HepG2 (cell line): ENCODE data around the gene RNF213. TPM values are rescaled to one million over a fixed set of nuclear protein-coding genes. Genes with fewer than 3 reads are reported as not detected.

Source experiments
- E2F2 ChIP-seq: sonication (generic); formaldehyde crosslinking; IDR thresholded peaks from 2 replicates; pipeline ENCODE4 v1.4.0; 2020; ENCODE audit warnings: missing genetic modification reagents, borderline replicate concordance
- GPN1 ChIP-seq: sonication (generic); formaldehyde crosslinking; IDR thresholded peaks from 2 replicates; pipeline ENCODE4 v1.5.1; 2020; ENCODE audit warnings: missing genetic modification reagents, borderline replicate concordance
- GTF2F1 ChIP-seq: fragments of 150-350 bp; IDR thresholded peaks from 2 replicates; pipeline ENCODE4 v1.6.1; 2014; ENCODE audit warnings: low read length
- HOXA3 ChIP-seq: sonication (generic); formaldehyde crosslinking; IDR thresholded peaks from 2 replicates; pipeline ENCODE4 v1.5.0; 2020; ENCODE audit warnings: missing genetic modification reagents
- IRF2 ChIP-seq: IDR thresholded peaks from 2 replicates; pipeline ENCODE4 v1.6.1; 2018; ENCODE audit warnings: missing genetic modification reagents, missing compliant biosample characterization
- NCOA2 ChIP-seq: sonication (generic); formaldehyde crosslinking; IDR thresholded peaks from 2 replicates; pipeline ENCODE4 v1.8.0; 2022; ENCODE audit warnings: inconsistent platforms
- RBAK ChIP-seq: sonication (generic); formaldehyde crosslinking; IDR thresholded peaks from 2 replicates; pipeline ENCODE4 v1.5.1; 2020; ENCODE audit warnings: mild to moderate bottlenecking, missing genetic modification reagents
- RBM39 ChIP-seq: fragments of 200-400 bp; formaldehyde crosslinking; IDR thresholded peaks from one replicate; pipeline ENCODE4 v1.6.1; 2018; ENCODE audit warnings: antibody characterized with exemption, mild to moderate bottlenecking, low read depth, low read length; ENCODE audit not compliant: poor library complexity, severe bottlenecking
- SKIL ChIP-seq: sonication (generic); formaldehyde crosslinking; IDR thresholded peaks from 2 replicates; pipeline ENCODE4 v1.8.0; 2022; ENCODE audit warnings: missing genetic modification reagents, mild to moderate bottlenecking, moderate library complexity, borderline replicate concordance
- TIGD3 ChIP-seq: sonication (generic); formaldehyde crosslinking; IDR thresholded peaks from 2 replicates; pipeline ENCODE4 v1.5.1; 2020; ENCODE audit warnings: mild to moderate bottlenecking, missing genetic modification reagents, borderline replicate concordance
- ZBTB46 ChIP-seq: sonication (generic); formaldehyde crosslinking; IDR thresholded peaks from 2 replicates; pipeline ENCODE4 v1.4.0; 2020; ENCODE audit warnings: mild to moderate bottlenecking, missing genetic modification reagents, borderline replicate concordance
- ZFYVE20 ChIP-seq: sonication (generic); formaldehyde crosslinking; IDR thresholded peaks from 2 replicates; pipeline ENCODE4 v1.8.0; 2023; ENCODE audit warnings: low read depth, mild to moderate bottlenecking, moderate library complexity, missing genetic modification reagents, borderline replicate concordance
- ZMAT3 ChIP-seq: sonication (generic); formaldehyde crosslinking; conservative IDR thresholded peaks from 2 replicates; pipeline ENCODE4 v1.7.0; 2021; ENCODE audit warnings: missing genetic modification reagents
- ZNF121 ChIP-seq: sonication (generic); formaldehyde crosslinking; IDR thresholded peaks from 2 replicates; pipeline ENCODE4 v1.5.0; 2020; ENCODE audit warnings: mild to moderate bottlenecking, missing genetic modification reagents
- ZNF207 ChIP-seq: fragments of 450-650 bp; IDR thresholded peaks from 2 replicates; pipeline ENCODE4 v1.6.1; 2016; ENCODE audit warnings: antibody characterized with exemption, borderline replicate concordance
- ZNF264 ChIP-seq: sonication (generic); formaldehyde crosslinking; IDR thresholded peaks from 2 replicates; pipeline ENCODE4 v1.4.0; 2020; ENCODE audit warnings: missing genetic modification reagents
- ZNF343 ChIP-seq: sonication (generic); formaldehyde crosslinking; IDR thresholded peaks from 2 replicates; pipeline ENCODE4 v1.4.0; 2020; ENCODE audit warnings: mild to moderate bottlenecking, missing genetic modification reagents
- ZNF367 ChIP-seq: sonication (generic); formaldehyde crosslinking; IDR thresholded peaks from 2 replicates; pipeline ENCODE4 v1.4.0; 2020; ENCODE audit warnings: missing genetic modification reagents, borderline replicate concordance
- ZNF546 ChIP-seq: sonication (generic); formaldehyde crosslinking; conservative IDR thresholded peaks from 2 replicates; pipeline ENCODE4 v1.8.1; 2023; ENCODE audit warnings: mild to moderate bottlenecking, missing genetic modification reagents
- ZNF556 ChIP-seq: sonication (generic); formaldehyde crosslinking; IDR thresholded peaks from 2 replicates; pipeline ENCODE4 v1.4.0; 2020; ENCODE audit warnings: mild to moderate bottlenecking, missing genetic modification reagents, borderline replicate concordance
- ZNF607 ChIP-seq: sonication (generic); formaldehyde crosslinking; IDR thresholded peaks from 2 replicates; pipeline ENCODE4 v1.5.1; 2020; ENCODE audit warnings: missing genetic modification reagents, mild to moderate bottlenecking, borderline replicate concordance
- ZNF747 ChIP-seq: sonication (generic); formaldehyde crosslinking; IDR thresholded peaks from 2 replicates; pipeline ENCODE4 v1.8.1; 2023; ENCODE audit warnings: missing genetic modification reagents, mild to moderate bottlenecking, borderline replicate concordance
- polyA plus RNA-seq, 8 experiments: library from polyadenylated mRNA; depleted of rRNA in 3 of 8; stranded (reverse) in 7 of 8; unstranded in 1 of 8; fragments of >200 nt; fragmentation: Illumina TruSeq in 4 of 8; extraction: Trizol in 4 of 8; gene quantifications; 2 replicates each; pipeline versions ENCODE4 v1.2.1 to v1.2.3, GENCODE V29; 2011 to 2016; ENCODE audit warnings: low read depth in 4 of 8, missing spikeins in 1 of 8, mixed read lengths in 1 of 8; ENCODE audit not compliant: insufficient read depth in 1 of 8
- total RNA-seq, 5 experiments: library from RNA; depleted of rRNA; stranded (reverse); fragments of >200 nt; fragmentation: Illumina TruSeq; extraction: Trizol; gene quantifications; 2 replicates each; pipeline ENCODE4 v1.2.3, GENCODE V29; 2016; ENCODE audit warnings: low read depth in 1 of 5
- TF ChIP-seq, protein P1 (sequence below), 2 experiments: fragments of 450-650 bp in 1 of 2; sonication (generic) in 1 of 2; formaldehyde crosslinking; IDR thresholded peaks; 2 replicates each; pipeline versions ENCODE4 v1.5.0 to v1.8.0; 2020 to 2022; ENCODE audit warnings: mild to moderate bottlenecking in 1 of 2, missing genetic modification reagents in 1 of 2

The RNF213 gene
- total and polyA plus RNA-seq, 2 of the 13 experiments (the other 11 are each of a cell fraction or from before 2014, with no cell fraction given): 38.6 to 38.7 TPM

GRCh38 chr17:80260069-80260535 is 550 bp upstream of the RNF213 start (continued):
- TF ChIP-seq ZNF546 (no peak; the same call in 1 of the 2 replicates), ZNF556 (CRISPR knock-in tag) (no peak), ZMAT3 (CRISPR knock-in tag) (peak; percentile 43), GPN1 (no peak), RBM39 (no peak), TIGD3 (no peak), E2F2 (CRISPR knock-in tag) (0 out of 2 replicates have a peak, but pooled peaks have one; percentile 31), HOXA3 (CRISPR knock-in tag) (peak; percentile 56; the same call in 1 of the 2 replicates), ZNF343 (CRISPR knock-in tag) (0 out of 2 replicates have a peak, but pooled peaks have one; percentile 66), NCOA2 (CRISPR knock-in tag) (0 out of 2 replicates have a peak, but pooled peaks have one; percentile 10), ZNF207 (no peak), ZFYVE20 (CRISPR knock-in tag) (0 out of 2 replicates have a peak, but pooled peaks have one; percentile 60), IRF2 (CRISPR knock-in tag) (no peak), ZNF607 (peak; percentile 69), ZNF121 (CRISPR knock-in tag) (peak; percentile 20; the same call in 1 of the 2 replicates), RBAK (CRISPR knock-in tag) (no peak), ZNF367 (CRISPR knock-in tag) (peak; percentile 67; the same call in 1 of the 2 replicates), ZBTB46 (no peak), ZNF747 (no peak), SKIL (CRISPR knock-in tag) (peak; percentile 72; the same call in 1 of the 2 replicates), ZNF264 (no peak), GTF2F1 (no peak)
- TF ChIP-seq, protein P1, sequence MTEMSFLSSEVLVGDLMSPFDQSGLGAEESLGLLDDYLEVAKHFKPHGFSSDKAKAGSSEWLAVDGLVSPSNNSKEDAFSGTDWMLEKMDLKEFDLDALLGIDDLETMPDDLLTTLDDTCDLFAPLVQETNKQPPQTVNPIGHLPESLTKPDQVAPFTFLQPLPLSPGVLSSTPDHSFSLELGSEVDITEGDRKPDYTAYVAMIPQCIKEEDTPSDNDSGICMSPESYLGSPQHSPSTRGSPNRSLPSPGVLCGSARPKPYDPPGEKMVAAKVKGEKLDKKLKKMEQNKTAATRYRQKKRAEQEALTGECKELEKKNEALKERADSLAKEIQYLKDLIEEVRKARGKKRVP (CRISPR knock-in tag; IDR thresholded peaks at IDR 0.05): peak in 1 of 2 experiments; percentile 47; a peak in 1 of 4 replicates
